ENCODE measurements around the gene PCBP2. TPM values are rescaled to one million over a fixed set of nuclear protein-coding genes. Genes with fewer than 3 reads are reported as not detected.

The PCBP2 gene
- total RNA-seq, 1 donor from 2014 or later = 488 TPM

- Histone ChIP-seq H3K9me3 (no peaks in the 10 kb centered on the region), H3K4me3 (no peak overlapping the region), H3K27ac (peak overlapping the region; percentile 99), H3K4me1 (peaks cover 61% of the 10 kb centered on the region), H3K36me3 (peaks cover 0 to 16% of the 10 kb centered on the region in 2 donors), H3K27me3 (no peaks in the 10 kb centered on the region)
- no peak for TF ChIP-seq POLR2A (IDR thresholded peaks at IDR 0.05)
- TF ChIP-seq, protein P1, sequence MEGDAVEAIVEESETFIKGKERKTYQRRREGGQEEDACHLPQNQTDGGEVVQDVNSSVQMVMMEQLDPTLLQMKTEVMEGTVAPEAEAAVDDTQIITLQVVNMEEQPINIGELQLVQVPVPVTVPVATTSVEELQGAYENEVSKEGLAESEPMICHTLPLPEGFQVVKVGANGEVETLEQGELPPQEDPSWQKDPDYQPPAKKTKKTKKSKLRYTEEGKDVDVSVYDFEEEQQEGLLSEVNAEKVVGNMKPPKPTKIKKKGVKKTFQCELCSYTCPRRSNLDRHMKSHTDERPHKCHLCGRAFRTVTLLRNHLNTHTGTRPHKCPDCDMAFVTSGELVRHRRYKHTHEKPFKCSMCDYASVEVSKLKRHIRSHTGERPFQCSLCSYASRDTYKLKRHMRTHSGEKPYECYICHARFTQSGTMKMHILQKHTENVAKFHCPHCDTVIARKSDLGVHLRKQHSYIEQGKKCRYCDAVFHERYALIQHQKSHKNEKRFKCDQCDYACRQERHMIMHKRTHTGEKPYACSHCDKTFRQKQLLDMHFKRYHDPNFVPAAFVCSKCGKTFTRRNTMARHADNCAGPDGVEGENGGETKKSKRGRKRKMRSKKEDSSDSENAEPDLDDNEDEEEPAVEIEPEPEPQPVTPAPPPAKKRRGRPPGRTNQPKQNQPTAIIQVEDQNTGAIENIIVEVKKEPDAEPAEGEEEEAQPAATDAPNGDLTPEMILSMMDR (IDR thresholded peaks at IDR 0.05) = no peak
- no peak for TF ChIP-seq POLR2AphosphoS5 (IDR thresholded peaks at IDR 0.05; ENCODE audit: insufficient read depth in 1 of 2, low read depth in 1 of 2)
- DNase-seq (ENCODE audit: extremely low spot score in 2 of 2) = no peak
- intact Hi-C loops (cut with DNase I) = loop anchor here (5.0 kb wide), 1 partner anchor 51 kb away; the partner anchor contains the start of gene PCBP2
Measured at GRCh38 chr12:53502983-53503728, 51.3 kb downstream of the PCBP2 start.

GRCh38 chr12:53504004-53504920 lies 52.4 kb downstream of the PCBP2 start:
- intact Hi-C loops (cut with DNase I) = loop anchor here (5.0 kb wide), 1 partner anchor 52 kb away; the partner anchor contains the start of gene PCBP2
- H3K27ac ChIP-seq = peak overlapping the region; percentile 34

DNA sequence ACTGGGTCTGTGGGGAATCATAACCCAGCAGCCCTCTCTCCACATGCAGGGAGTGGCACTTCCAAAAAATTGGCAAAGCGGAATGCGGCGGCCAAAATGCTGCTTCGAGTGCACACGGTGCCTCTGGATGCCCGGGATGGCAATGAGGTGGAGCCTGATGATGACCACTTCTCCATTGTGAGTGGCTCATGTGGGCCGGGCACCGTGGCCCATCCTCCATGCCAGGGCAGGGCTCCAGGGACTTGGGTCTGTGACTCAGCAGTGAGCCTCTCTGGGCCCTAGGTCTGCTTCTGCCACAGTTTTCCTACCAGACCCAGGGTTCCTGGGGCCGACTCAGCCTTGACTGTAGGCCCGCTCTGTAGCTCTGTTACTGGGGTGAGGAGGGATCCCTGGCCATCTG lies 53.2 kb downstream of the PCBP2 start:
- TF ChIP-seq, protein P1 (IDR thresholded peaks at IDR 0.05) = no peak
- peak in 1 of 2 donors; percentile 36 for TF ChIP-seq POLR2AphosphoS5 (IDR thresholded peaks at IDR 0.05; ENCODE audit: insufficient read depth in 1 of 2, low read depth in 1 of 2)
- no peak for TF ChIP-seq POLR2A (IDR thresholded peaks at IDR 0.05)
- H3K4me3 ChIP-seq = no peak overlapping the region
- intact Hi-C loops (cut with DNase I) = no loop called here
- peak overlapping the region; percentile 34 for H3K27ac ChIP-seq
- peaks cover 0 to 16% of the 10 kb centered on the region in 2 donors for H3K36me3 ChIP-seq
- no peaks in the 10 kb centered on the region for H3K9me3 ChIP-seq
- no peak for DNase-seq (ENCODE audit: extremely low spot score in 2 of 2)
- H3K4me1 ChIP-seq = peaks cover 48% of the 10 kb centered on the region
- no peaks in the 10 kb centered on the region for H3K27me3 ChIP-seq

More at GRCh38 chr12:53504004-53504920, 52.4 kb downstream of the PCBP2 start:
- Histone ChIP-seq H3K27me3 (no peaks in the 10 kb centered on the region), H3K36me3 (peaks cover 0 to 16% of the 10 kb centered on the region in 2 donors), H3K4me3 (no peak overlapping the region), H3K9me3 (no peaks in the 10 kb centered on the region), H3K4me1 (peaks cover 54% of the 10 kb centered on the region)
- DNase-seq (ENCODE audit: extremely low spot score in 2 of 2) = no peak
- TF ChIP-seq POLR2A (IDR thresholded peaks at IDR 0.05) = no peak
- TF ChIP-seq, protein P1 (IDR thresholded peaks at IDR 0.05) = no peak
- TF ChIP-seq POLR2AphosphoS5 (IDR thresholded peaks at IDR 0.05; ENCODE audit: insufficient read depth in 1 of 2, low read depth in 1 of 2) = no peak

- TF ChIP-seq POLR2A (IDR thresholded peaks at IDR 0.05) (no peak), POLR2AphosphoS5 (IDR thresholded peaks at IDR 0.05; ENCODE audit: insufficient read depth in 1 of 2, low read depth in 1 of 2) (no peak)
- TF ChIP-seq, protein P1 (IDR thresholded peaks at IDR 0.05) = no peak
- intact Hi-C loops (cut with DNase I) = loop anchor here (2.0 kb wide), 1 partner anchor 155 kb away; no protein-coding TSS in a partner anchor
- H3K27ac ChIP-seq = peak overlapping the region; percentile 34
Measured at GRCh38 chr12:53505555-53506449, 53.9 kb downstream of the PCBP2 start.

More at GRCh38 chr12:53505555-53506449, 53.9 kb downstream of the PCBP2 start:
- Histone ChIP-seq H3K4me1 (peaks cover 45% of the 10 kb centered on the region), H3K27me3 (no peaks in the 10 kb centered on the region), H3K36me3 (peaks cover 0 to 24% of the 10 kb centered on the region in 2 donors), H3K9me3 (no peaks in the 10 kb centered on the region), H3K4me3 (no peak overlapping the region)
- DNase-seq (ENCODE audit: extremely low spot score in 2 of 2) = no peak
